ENCODE results near the gene BRINP1.

The BRINP1 gene

GRCh38 chr9:119339056-119339455 is 30.2 kb downstream of the BRINP1 start:
- DNase-seq (ENCODE audit: low spot score) = no peak

GRCh38 chr9:119337573-119337972 is 31.7 kb downstream of the BRINP1 start:
- DNase-seq (ENCODE audit: low spot score) = no peak

DNA sequence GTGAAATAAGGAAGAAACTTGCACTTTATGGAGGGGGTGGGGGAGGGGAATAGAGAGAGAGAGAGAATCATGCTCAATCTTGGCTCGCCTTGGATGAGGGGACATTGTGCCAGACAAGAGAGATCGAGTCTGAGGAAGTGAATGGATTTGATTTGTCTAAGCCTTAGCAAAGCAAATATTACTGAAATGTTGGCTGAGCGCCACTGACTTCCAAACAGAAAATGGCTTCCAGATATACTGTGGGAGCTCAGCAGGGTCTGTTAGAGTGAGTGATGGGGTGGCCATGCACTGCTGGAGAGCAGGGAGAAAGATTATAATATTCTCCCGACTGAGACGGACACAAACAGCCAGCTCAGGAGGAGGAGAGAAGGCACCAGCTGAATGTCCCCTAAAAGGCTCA is 34.5 kb downstream of the BRINP1 start:
- DNase-seq (ENCODE audit: low spot score) = no peak

DNA sequence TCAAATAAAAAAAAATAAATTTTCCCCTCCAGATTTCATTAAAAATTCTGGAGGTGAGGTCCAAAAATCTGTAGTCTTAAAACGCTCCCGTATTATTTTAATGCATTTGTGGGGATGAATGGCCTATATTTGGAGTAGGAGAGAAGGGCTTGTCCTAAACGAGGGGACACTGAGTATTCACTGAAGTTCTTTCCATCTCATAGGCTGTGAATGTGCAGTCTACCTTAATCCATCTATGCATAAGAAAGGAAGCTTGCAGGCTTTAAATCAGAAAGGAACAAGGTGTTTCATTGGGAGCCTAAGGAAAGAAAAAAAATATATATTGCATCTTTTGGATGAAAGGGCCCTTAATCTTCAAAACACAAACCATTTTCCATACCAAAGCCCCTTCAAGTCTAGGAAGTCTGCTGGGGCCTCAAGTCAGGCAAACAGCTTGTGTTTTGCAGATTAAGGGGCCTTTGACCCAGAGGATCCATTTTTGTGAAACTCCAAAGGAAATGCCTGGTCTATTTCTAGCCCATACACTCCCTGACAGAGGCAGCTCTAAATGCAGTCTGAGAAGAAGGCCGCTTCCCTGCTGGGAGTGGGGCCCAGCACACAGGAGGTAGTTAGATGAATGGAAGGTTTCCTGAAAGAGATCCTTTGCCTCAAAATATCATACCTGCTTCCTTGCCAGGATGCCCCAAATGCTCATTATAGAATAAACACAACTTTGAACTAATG is 35.6 kb downstream of the BRINP1 start:
- DNase-seq (ENCODE audit: low spot score) = no peak

- no peak for DNase-seq (ENCODE audit: low spot score)
Measured at GRCh38 chr9:119332522-119332921, 36.7 kb downstream of the BRINP1 start.

- no peak for DNase-seq (ENCODE audit: low spot score)
Measured at GRCh38 chr9:119322184-119322583, 47.1 kb downstream of the BRINP1 start.

- peak; percentile 20 for DNase-seq (ENCODE audit: low spot score)
Measured at GRCh38 chr9:119318371-119318770, 50.9 kb downstream of the BRINP1 start.

DNA sequence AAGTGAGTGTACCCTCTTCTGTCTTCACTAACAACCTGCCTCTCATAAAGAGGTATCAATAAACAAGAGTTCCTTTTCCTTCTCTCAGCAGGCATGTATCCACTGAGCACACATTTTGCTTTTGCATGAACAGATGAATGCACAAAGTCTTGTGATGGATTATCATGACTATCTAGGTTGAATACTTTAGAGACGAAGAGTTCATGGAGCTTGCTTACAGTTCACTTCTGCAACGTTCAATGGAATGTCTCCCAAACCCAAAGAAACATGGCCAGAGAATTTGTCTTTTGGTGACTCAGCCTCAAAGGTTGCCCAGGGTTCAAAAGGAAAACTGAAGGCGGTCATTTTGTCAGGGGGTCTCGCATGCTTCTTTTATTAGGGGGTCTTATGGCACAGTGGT is 55.4 kb downstream of the BRINP1 start:
- DNase-seq (ENCODE audit: low spot score) = no peak

DNA sequence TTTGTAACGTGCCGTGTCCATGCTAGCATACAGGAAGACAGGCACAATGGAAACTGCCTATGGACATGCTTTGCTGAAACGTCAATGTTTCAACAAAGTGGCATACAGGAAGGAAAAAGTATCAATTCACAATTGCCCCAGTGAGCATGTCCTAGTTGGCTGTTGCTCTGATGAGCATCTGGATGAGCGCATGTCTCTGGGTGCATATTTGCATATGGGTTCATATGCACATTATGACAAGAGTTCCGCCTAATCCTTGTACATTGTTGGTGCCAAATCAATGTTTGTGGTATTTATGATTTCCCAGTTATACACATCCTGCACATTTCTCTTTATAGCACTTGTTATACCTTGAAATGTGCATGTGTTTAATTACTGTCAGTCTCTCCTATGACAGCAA is 58.5 kb downstream of the BRINP1 start:
- DNase-seq (ENCODE audit: low spot score) = no peak

DNA sequence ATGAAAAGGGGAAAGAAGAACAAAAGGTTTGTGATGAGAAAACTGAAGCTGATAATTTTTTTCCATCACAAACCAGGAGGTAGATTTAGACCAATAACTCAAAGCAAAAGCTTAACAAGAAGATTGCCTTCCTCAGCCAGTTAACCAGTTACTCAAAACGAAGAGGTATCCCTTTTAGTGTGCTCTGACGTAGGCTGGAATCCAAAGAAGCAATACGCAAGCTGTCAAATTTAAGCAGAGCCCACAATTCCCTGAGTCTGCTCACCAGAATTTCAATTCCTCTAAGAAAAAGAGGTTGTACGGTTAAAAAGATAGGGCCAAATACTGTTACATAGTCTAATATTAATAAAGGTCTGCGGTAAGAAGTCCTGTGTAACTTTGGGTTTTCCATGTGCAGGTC is 61.8 kb downstream of the BRINP1 start:
- DNase-seq (ENCODE audit: low spot score) = no peak

DNA sequence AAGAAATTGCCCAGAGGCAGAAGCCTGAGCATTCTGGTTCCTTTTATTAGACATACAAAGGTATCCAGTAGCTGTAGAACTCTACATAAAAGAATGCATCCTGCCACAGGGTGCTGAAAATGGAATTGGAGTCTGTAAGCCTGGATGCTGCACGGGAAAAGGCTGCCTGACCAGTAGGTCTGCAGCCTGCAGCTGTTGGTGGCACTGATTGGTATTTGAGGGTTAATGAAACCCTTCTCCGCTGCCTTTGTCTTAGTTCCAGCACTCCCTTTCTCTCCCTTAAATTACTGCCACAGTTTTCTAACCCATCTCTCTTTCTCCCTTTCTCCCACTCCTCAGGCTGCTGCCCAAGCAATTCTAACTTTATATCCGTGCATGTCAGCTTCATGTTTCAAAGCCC is 64.7 kb downstream of the BRINP1 start:
- DNase-seq (ENCODE audit: low spot score) = no peak

DNA sequence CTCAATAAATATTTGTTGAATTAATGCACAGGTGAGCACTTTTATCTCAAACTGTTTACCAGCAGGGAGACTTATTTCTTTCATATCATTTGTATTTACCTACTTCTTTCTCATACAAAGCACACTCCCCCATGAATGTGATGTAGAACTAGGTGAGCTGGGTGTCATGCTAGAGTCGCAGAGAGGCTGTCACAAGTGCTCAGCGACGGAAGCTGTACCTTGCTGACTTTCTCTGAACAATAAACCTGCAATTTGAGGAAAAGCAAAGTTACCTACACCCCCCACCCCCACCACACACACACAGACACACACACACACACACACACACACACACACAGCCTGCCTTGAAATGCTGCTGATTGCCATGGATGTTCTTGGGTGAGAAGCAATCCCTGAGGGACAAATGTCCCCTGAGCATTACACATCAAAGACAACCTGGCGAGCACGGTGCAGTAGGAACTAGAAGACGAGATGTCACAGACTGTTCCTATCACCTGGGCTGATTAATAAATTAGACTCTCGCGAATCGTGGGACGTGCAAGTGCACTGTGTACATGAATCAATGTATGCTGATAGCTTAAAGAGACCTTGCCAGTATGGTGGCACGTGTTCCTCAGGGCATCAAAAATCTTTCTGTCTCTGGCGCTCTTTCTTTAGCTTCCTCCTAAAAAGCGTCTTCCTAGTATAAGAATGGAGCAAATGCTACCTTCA is 66.1 kb downstream of the BRINP1 start:
- DNase-seq (ENCODE audit: low spot score) = no peak

DNA sequence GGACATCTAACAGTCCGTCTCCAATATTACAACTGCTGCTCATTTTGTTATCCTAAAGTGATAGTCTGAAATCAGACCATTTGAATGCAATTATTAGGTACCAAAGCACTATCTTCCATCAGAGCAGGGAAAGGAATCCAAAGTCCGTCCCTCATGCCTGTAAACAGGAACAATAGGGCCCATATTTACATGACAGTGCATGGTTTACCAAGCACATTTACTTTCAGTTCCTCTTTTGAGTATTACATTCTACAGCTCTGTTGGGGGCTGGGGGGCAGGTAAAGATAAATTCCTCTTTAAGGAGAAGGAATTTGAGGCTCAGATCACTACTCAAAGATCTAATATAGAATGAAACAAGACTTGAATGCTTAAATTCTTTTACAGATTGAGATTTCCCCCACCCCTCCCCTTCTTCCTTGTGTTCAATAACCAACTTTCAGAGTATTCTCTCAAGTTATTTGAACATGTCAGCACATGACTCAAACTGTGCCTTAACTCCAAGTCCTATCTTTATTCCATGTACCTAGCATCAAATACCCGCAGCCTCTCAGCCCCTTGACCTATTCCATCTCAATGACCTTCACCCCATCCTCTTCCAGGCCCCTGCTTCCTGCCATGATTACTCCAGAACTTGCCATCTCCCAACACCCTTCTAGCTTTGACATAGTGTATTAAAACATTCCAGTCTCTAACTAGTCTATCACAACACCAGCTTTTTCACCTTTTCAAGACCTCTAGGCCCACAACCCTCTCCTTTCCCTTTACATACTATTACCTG is 71.0 kb downstream of the BRINP1 start:
- no peak for DNase-seq (ENCODE audit: low spot score)

GRCh38 chr9:119291554-119291953 is 77.7 kb downstream of the BRINP1 start:
- no peak for DNase-seq (ENCODE audit: low spot score)

DNA sequence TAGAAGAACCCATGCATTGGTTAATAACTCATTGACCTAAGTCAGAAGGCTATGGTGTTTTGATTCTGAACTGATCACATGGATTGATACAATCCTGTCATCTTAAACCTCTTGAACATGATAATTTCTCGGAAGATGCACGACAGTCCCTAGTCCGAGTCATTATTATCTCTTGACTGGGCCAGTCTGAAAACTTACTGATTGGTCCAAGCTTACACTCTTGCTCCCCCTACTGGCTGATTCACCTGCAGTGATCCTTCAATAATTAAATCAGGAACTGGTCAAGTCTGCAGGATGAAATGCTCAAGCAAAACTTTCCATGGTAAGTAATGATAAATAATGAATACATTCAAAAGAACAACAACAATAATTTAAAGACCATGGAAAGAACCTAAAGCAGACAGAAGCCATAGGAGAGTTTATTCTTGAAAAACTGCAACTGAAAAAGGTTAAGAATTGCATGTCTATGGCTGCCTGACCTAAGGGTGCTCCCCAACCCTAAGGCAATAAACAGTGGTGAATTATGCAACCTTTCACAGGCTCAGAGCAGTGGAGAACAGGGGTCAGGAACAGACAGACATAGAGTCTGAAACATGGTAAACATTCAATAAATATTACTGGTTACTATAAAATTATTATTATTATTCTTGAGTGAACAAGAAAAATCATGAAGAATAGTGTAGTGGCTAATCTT is 79.3 kb downstream of the BRINP1 start:
- peak; percentile 69 for DNase-seq (ENCODE audit: low spot score)

DNA sequence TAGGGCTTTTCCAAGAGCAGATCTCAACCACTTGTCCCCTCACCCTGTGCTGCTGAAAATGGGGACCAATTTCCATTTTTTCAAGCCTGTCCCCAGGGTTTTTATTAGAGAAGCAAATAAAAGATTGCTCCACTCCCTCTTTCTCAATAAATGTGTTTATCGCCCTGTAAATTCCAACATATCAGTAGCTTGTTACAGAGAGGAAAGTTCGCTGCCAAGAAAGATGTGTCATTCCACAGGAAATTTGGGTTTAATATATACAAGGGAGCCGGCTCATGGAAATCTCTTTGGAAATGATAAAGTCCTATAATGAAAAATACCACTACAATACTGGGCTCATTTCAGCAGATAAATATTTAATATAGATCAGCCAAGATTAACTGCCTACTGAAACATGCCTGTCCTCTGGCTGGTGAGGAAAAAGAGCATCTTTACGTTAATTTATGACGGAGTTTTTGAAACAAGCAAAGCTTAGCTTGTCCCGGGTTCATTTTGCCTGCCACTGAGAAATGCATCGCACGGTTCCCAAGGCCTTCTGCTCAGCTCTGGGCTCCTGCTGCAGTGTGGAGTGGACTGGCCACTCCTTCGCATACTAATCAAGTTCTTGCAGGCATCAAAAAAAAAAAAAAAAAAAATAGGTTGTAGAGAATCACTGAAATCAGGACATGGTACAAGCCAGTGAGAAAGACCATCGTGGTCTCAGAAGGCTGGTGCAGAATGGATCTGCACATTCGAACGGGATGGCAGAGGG is 84.5 kb downstream of the BRINP1 start:
- peak; percentile 20 for DNase-seq (ENCODE audit: low spot score)

DNA sequence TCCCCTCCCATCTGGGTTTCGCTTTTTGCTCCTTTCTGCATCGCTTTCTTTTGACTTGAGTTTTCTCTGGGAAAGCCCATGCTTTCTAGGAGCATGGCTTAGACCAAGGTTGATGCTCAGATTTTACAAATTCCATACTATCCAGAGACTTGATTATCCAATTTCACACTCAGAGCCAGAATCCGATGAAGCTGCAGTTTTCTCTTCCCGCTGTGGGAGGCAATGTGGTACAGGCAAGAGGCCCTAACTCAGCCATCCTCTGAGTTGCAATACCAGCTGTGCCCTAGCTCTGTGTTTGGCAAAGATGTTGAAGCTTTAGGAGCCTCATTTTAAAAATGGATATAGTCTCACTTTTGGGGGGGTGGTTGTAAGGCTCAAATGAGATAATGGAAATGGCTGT is 85.1 kb downstream of the BRINP1 start:
- peak; percentile 70 for DNase-seq (ENCODE audit: low spot score)

GRCh38 chr9:119283078-119283794 is 86.0 kb downstream of the BRINP1 start:
- DNase-seq (ENCODE audit: low spot score) = no peak

- no peak for DNase-seq (ENCODE audit: low spot score)
Measured at GRCh38 chr9:119282476-119283077, 86.7 kb downstream of the BRINP1 start.

DNA sequence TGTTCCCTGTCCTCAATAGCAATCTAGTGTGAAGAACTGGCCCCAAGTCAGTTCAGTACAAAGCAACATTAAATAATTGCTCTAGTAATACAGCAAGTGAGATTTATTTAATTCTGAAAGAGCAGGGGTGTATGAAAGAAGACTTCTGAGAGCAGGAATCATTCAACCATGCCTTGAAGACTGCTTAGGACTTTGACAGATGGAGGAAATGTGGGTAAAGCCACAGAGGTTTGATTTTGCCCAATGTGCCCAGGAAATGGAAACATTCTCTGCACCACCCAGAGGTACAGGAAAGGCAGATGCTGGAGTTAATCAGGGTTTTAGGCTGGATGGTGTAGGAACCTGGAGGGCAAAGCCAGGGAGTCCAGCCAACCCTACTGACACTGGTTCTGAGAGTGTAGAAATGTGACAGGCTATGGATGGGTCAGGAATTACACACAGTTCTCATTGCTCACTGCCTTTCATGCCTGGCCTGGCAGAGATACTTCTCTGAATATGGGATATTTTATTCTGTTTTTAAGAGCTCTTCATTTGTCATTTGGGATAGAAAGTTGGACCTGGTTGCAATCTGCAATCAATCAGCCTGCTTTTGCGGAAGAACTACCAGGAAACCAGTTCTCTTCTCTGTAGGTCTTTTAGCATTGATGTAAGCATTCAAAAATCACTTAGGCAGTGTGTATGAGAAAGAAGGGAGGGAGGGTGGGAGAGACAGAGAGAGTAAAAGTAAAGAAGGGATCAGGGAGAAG is 88.3 kb downstream of the BRINP1 start:
- DNase-seq (ENCODE audit: low spot score) = no peak
